Islet precursor cell (in vitro differentiated cells): Measurements from ENCODE around the gene LUM.

Experiments
- DNase-seq: peaks from one replicate; pipeline ENCODE4 v3.0.0-alpha.2; 2018

LUM gene, protein sequence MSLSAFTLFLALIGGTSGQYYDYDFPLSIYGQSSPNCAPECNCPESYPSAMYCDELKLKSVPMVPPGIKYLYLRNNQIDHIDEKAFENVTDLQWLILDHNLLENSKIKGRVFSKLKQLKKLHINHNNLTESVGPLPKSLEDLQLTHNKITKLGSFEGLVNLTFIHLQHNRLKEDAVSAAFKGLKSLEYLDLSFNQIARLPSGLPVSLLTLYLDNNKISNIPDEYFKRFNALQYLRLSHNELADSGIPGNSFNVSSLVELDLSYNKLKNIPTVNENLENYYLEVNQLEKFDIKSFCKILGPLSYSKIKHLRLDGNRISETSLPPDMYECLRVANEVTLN

DNA sequence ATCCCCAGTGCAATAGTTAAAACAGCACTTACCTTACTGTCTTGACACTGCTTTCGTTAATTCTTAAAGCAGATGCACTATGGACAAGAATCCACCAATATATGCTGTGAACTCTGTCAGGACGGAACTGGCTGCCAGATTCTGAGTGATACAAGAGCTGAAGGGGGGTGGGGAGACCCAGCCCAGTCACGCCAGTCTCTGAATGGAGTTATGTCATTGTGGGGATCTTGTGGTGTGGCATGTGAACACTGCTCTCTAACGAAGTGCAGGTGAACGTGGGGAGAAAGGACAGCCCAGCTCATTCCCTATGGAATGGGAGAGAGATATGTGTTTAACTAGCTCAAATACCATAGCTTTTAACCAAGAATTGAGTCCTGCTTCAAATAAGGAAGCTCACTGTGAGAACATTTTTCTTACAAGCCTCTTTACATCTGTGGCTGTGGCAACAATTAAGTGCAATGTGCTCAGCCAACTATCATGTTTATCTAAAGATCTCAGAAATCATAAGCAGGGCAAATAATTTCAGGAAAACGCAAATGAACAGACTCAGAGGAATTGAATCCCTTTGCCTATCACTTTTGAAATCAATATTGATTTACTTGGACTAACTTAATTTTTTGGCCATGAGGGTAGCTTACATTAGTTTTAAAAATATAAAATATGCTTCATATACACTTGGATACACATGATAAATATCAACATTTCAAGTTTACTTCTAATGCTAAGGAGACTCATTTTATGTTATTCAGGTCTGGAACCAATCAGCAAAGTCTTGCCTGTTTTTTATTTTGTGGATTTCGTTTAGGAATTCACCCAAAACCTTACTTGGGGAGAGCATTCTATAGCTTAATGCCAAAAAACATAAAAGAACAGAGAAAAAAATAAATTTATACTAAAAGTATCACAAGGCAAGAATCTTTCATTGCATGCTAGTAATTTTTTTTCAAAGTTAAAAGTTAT lies at the start of gene LUM:
LUM (minus strand) TSS at position 129 of the 960 bp plus-strand sequence. CDS start 2,515 bp downstream, outside the sequence.
- DNase-seq, result peak; percentile 96

DNA sequence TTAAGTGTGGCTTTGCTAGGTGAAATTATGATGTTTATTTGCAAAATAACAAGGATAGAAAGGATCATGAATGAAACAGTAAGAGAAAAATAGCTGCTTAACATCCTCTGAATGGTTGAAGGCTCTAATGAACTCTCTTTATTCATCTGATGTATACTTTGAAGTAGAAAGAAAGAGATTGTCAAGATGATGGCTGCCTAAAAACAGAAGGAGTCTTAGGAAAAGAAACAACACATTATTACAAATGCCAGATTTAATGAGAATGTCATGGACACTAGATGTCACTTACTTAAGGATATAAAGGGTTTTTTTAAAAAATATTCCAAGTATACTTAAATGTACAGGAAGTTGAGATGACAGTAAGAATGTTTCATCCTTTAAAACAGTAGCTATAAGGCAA lies 49.7 kb upstream of the LUM start:
- DNase-seq, result no peak

DNA sequence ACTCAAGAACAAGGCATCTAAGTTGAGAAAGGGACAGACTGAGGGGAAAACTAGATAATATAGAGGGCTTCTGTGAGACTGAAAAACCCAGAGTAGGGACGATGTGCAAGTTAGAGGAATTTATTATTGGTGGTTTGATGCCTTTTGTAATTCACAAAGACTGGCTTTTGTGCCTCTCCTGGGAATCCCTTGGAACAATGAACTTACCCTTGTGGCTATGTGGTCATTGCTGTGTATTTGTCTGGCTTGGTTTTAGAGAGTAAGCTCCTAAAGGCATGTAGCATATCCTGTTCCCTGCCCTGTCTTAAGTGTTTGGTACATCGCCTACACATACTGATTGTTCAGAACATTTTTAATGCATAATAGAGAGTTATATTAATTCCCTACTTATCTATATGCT lies 44.7 kb upstream of the LUM start:
- no peak for DNase-seq

DNA sequence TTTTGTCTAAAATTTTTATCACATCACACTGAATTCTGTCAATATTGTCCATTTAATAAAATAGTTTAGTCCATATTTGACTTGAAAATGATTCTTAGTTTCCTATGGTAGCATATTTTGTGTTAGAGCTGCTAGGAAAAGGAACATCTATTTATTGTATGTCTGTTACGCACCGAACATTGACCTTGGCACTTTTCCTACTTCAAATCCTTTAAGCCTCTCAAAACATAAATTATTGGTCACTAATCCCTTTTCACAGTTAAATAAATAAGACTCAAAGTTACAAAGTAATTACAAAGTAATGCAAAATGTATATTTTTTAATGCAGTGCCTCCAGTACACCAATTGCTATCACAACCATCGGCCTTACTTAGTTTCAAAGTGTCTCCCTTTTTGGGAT lies 42.8 kb upstream of the LUM start:
- DNase-seq, result no peak

DNA sequence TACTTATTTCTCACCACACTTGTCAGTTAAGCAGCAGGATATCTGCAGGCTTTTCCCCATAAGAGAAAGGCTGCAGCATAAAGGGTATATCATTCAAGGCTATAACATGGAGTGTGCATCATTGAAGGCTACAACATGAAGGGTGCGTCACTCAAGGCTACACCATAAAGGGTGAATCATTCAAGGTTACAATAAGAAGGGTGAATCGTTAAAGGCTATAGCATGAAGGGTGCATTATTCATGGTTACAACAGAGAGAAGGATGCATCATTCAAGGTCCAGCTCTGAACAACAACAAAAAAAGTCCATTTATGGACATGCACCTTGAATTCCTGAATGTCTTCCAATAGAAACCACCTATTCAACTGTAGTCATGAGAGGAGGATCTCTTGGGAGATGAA lies 32.8 kb upstream of the LUM start:
- no peak for DNase-seq

DNA sequence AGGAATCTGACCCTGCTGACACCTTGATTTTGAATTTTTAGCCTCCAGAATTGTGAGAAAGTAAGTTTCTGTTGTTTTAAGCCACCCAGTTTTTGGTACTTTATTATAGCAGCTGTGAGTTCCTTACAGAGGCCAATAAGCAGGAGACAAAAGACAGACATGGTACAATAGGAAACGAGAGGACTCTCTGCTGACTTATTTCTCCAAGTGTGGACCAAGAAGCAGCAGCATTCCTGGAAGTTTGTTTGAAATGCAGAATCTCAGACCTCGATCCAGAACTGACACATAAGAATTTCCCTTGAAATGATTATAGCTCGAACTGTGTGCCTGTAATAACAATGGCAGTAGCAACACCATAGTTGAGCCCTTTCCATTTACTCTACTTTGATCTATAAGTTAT lies 31.9 kb upstream of the LUM start:
- no peak for DNase-seq

DNA sequence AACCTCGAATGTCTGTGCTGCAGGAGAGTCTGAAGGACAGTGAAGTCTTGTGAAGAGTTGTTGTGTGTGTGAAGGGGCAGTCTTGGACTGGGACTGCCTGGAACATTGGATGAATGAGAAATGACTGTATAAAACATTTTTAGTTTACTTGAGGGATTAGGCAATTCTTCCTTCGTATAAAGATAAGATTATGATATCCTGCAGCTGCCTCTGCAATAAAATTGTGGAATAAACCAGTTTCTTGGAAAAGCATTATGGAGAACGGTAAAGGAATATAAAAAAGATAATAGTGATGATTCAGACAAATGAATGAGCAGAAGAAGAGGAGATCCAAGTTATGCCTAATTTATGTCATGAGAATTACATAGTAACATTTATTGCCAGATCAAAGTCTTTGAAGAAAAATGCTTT lies 30.9 kb upstream of the LUM start:
- no peak for DNase-seq

DNA sequence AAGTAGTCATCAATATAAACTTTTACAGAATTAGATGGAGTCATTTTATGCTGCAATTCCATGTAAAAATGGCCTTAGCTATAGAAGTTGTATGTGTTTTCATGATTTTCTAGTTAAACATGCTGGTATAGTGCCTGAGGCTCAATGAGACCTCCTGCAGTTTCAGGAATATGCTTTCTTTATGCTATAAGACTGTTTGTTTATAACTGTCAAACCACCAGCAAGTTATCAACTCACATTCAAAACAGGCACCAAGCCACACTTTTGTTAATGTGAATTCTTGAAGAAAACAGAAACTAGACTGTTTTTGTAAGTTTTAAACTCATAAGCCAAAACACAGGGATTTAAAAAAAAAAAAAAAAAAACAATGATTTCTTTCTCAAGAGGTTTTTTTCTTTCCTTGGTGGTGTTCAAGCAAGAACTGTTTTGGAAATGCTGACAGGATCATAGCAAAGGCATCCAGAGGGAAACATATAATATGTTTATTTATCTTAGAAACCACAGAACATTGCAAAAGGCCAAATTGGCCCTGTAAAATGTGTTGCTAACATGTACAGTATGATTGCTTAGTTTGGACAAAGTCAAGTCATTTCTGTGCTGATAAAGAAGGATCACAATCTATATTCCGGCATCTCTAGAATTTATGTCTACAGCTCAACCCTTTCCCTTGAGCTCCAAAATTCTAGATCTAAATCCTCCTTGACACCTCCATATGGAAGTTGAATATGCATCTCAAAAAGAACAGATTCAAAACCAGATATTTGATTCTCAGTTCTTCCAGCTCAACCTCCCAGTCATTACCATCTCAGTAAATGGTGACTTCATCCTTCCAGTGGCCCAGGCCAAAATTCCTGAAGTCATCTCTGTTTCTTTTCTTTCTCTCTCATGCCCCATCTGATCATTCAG lies 29.0 kb upstream of the LUM start:
- DNase-seq, result no peak

DNA sequence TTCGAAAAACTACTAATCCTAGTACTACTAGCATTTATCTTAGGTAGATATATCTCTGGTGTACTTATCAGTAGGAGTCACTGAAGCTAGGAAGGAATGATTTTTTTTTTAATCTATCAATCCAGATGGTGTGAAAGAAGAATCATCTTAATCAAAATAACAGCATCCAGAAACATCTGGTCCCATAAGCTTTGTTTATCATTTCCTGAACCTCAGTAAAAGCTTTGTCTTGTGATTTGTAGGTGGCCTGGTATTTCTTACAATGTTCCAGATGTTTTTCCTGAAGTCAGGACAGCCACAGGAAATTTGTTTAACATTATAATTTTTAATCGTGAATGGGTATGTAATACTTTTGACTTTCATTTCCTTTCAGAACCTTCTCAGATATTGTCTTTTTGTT lies 28.0 kb upstream of the LUM start:
- no peak for DNase-seq

DNA sequence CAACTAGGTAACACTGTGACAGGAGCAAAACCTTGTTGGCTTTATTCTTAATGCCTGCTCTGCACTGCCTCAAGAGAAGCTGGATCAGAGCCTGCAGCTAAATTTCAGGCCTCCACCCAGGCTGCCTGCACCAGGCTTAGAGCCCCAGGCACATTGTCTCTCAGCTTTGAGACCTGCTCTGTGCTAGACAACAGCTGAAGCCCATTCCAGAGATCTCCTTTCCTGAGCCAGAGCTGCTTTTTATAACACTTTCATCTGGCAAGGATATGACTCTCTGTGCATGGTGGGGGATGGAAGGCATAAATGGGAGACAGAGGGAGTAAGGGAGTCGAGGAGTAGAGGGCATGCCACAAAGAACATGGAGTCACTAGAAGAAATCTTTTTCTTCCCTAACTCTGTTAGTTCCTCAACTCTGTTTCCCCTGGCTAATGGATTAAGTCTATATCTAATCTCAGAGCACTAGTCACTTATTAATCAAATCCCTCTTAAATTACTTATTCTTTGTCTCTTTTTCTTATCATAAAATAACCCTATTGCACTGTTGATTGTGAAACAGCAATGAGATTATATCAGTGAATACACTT lies 27.1 kb upstream of the LUM start:
- peak; percentile 92 for DNase-seq

DNA sequence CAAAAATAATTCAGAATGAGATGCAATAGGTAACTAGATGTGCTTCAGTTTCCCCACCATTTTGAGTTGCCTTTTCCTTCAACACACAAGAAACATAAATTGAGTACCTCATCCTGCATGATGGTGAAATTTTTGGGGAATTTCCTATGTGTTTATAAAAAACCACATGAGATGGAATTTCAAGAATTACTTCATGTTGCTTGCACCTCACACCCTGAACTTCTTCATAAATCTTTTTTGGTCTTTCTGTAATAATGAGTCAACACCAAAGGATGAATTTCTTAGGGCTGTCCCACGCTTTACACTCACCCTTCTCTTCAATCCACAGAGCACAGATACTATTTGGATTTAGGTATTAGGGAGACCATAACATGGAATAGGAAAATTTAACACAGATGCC lies 22.6 kb upstream of the LUM start:
- no peak for DNase-seq

DNA sequence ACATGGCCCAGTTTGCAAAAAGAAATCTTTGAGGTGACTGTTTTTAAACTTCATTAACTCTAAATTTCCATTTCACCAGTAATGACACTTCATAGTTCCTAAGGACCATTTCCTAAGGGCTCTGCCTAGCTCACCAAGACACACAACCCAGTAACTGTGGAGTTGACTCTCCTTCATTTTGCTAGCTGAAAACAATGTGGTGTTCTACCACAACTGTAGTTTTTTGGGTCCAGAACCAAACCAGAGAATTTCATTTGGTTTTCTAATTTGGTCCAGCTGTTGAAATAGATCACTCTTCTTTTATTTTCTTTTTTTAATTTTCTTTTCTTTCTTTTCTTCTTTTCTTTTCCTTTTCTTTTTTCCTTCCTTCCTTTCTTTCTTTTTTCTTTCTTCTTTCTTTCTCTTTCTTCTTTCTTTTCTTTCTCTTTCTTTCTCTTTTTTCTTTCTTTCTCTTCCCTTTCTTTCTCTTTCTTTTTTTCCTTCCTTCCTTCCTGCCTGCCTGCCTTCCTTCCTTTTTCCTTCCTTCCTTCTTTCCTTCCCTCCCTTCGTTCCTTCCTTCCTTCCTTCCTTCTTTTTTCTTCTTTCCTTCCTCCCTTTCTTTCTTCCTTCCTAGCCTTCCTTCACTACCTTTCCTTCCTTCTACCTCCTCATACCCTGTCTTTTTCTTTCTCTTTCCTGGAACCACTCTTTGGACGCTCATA lies 18.5 kb upstream of the LUM start:
- DNase-seq, result no peak

DNA sequence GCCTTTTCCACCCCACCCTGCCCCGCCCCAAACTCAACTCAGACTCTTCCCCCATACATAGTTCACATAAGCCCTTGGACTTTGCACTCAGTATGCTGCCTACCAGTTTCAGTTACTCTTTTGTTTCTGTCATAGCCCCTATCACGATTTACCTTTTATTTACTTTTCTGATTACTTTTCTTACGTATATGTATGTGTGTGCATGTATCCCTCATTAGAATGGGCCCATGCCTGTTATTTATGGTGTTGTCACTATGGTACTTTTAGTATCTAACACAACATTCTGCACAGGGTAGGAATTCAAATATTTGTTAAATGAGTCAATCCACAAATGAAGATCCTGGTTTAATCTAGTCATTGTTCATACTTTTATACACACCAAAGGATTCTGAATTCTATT lies 16.5 kb upstream of the LUM start:
- DNase-seq, result no peak

DNA sequence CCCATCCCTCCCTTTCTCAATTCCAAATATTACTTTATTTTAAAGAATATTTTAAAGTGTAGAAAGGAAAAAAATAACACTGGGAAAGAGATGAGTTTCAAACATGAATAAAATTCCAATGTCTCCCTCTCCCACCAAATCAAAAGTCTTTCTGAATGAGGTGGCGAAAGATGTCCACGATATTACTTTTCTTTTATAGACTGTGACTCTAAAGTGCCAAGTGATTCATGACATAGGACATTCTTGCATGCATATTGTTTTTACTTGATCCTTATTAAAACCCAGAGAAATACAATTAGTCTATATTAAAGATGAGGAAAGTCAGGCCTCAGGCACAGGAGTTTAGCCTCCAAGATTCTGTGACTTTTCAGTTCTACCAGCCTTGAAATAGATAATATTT lies 16.0 kb upstream of the LUM start:
- DNase-seq, result no peak

DNA sequence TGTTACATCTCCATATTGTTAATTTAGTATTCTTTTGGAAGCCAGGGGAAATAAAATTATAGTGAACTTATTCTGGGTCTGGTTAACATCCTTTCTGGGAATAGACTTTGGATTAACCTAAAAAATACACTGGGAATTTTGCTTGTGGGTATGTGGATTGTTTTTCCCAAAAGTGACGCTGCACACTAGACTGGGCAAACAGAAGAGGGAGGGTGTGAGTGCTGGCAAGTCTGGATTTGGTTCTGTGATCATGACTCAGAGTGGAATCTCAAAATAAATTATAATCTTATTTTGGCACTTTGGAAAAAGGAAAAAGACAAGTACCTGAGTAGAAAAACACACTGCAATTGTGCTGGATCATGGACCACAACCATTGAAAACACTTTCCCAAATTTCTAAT lies 15.2 kb upstream of the LUM start:
- DNase-seq, result no peak

DNA sequence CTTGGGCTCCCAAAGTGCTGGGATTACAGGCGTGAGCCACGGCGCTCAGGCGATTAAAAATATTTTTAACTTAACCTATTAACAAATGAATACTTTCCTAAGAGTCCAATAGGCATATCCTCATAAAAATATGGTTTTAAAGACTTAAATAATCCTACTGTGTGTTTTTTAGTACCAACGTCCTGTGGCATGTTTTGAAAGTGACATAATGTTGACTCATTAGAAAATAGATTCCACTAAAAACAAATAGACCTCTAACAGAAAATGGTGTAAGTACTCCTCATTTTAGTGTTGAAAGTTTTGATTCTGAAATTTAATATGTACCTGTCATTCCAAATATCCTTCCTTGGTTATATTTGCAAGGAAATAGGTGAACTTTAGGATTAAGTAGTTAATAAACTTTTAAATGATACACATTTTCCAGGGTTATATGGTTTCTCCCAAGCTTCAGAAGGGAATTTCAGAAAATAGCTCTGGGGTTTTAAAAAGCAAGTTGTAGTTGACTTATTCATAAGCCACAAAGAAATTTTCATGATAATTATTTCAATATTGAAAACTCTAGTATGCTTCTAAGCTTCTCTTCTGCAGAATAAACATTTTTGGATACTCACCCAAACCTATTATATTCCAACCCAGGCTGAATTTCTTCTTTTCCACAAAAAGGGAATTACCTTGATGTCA lies 12.1 kb upstream of the LUM start:
- no peak for DNase-seq

DNA sequence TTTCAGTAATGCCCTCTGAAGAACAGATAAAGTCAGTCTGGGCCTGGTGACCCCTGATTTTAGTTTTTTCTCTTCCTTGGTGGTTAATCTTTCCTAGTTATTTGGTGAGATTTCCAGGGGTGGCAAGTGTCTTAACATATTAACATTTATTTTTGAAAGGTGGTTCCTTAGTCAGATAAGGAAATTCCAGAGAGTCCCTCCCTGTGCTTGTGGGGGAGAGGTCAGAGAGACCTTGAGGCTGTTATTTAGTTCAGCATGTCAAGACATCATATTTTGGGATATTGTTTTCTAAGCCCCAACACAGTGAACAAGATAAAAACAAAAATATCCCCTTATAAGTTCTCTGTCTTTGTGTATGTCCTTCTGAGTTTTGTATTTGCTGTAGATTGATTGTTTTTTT lies 9.5 kb upstream of the LUM start:
- no peak for DNase-seq

DNA sequence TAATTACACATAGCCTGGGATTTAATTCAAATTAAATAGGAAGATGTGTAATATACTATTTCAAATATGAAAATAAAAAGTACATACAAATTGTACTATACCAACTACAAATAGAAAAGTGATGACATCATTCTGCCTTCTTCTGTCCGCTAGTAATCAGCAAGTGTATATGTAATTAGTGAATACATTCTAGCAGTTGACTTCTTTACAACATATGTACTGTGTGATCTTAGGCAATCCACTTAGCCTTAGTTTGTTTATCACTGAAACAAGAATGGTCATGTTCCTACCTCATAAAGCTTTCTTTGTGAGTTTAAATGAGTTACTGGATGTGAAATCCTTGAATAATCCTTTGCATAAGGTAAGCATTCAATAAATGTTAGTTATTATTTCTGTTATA lies 7.8 kb upstream of the LUM start:
- no peak for DNase-seq

DNA sequence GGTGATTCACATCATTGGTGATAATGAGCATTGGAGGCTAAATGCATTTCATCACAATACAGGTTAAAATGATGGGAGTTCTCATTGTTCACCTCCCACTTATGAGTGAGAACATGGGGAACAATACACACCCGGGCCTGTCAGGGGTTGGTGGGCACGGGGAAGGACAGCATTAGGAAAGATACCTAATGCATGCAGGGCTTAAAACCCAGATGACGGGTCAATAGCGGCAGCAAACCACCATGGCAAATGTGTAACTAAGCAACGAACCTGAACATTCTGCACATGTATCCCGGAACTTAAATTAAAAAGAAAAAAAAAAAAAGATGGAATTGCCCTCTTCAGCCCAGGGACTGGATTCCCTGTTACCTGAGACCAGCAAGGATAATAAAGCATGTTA lies 2.3 kb upstream of the LUM start:
- no peak for DNase-seq

DNA sequence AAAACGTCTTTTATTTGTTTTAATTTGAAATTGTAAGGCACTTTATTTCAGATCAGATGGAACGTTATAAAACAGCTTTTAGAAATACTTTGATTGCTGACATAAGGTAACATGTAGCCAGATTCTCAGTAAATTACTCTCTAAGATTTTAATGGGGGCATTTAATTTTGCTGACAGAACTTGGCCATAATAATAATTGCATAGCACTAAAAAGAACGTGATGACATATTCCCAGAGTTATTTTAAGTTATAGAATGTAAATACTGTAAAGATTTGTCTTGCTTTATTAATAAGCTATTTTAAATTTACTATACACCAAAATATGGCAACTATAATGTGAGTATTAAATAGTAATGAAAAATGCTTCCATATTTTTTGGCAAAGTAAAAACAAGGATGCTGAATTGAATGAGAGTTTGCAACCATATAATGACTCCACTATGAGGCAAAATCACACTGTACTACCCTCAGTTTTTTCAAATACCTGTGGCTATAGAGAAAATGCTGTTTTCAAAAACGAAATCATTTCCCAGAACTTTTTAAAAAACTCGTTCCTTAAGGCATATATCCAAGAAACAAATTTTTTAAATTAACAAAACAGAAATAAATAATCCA lies 876 bp downstream of the LUM start:
- no peak for DNase-seq
